Measurements from ENCODE around the gene FGF9.

GRCh38 chr13:21701460-21701859, 30.6 kb downstream of the FGF9 start:
- TF ChIP-seq CTCF (optimal IDR thresholded peaks at IDR 0.05 in 1 of 3, IDR thresholded peaks at IDR 0.05 in 1 of 3, conservative IDR thresholded peaks at IDR 0.05 in 1 of 3; ENCODE audit: extremely low read depth in 1 of 3, insufficient read depth in 2 of 3, low read length in 3 of 3) (no peak), EZH2 (IDR thresholded peaks at IDR 0.05; ENCODE audit: low read length) (no peak)
